ENCODE results near the gene FAM90A1. TPM values are rescaled to one million over a fixed set of nuclear protein-coding genes. Genes with fewer than 3 reads are reported as not detected.
"Not testable (repeated sequence)": the region's sequence is repeated elsewhere in the genome, so short reads cannot be mapped to it uniquely, and the experiment has no call there.

FAM90A1 gene
- total RNA-seq, 2 experiments from 2014 or later = 0.40 to 0.41 TPM

- not testable (repeated sequence) for H3K4me3 Mint-ChIP-seq, H3K27me3 Mint-ChIP-seq, H3K36me3 Mint-ChIP-seq, DNase-seq, H3K9me3 Mint-ChIP-seq, H3K27ac Mint-ChIP-seq
- peaks cover 20% of the 10 kb centered on the region for H3K4me1 Mint-ChIP-seq
These were observed 13.1 kb upstream of the FAM90A1 start for GRCh38 chr12:8240340-8241114.

GRCh38 chr12:8237031-8237430 is 9.6 kb upstream of the FAM90A1 start:
- H3K27ac Mint-ChIP-seq, DNase-seq, H3K4me3 Mint-ChIP-seq, H3K36me3 Mint-ChIP-seq, H3K9me3 Mint-ChIP-seq, H3K27me3 Mint-ChIP-seq: not testable (repeated sequence)
- peaks cover 13% of the 10 kb centered on the region for H3K4me1 Mint-ChIP-seq

GRCh38 chr12:8235316-8236157 is 8.1 kb upstream of the FAM90A1 start:
- H3K27ac Mint-ChIP-seq, H3K4me1 Mint-ChIP-seq, H3K36me3 Mint-ChIP-seq, DNase-seq, H3K27me3 Mint-ChIP-seq, H3K4me3 Mint-ChIP-seq, H3K9me3 Mint-ChIP-seq: not testable (repeated sequence)

GRCh38 chr12:8234746-8235145 is 7.3 kb upstream of the FAM90A1 start:
- not testable (repeated sequence) for H3K36me3 Mint-ChIP-seq, H3K4me1 Mint-ChIP-seq, H3K4me3 Mint-ChIP-seq, H3K9me3 Mint-ChIP-seq, DNase-seq, H3K27me3 Mint-ChIP-seq, H3K27ac Mint-ChIP-seq

- not testable (repeated sequence) for H3K36me3 Mint-ChIP-seq
These were observed 6.6 kb upstream of the FAM90A1 start for GRCh38 chr12:8233935-8234495.

GRCh38 chr12:8233300-8233855 is 6.0 kb upstream of the FAM90A1 start:
- H3K4me3 Mint-ChIP-seq, H3K9me3 Mint-ChIP-seq, H3K27me3 Mint-ChIP-seq, H3K27ac Mint-ChIP-seq, H3K4me1 Mint-ChIP-seq, H3K36me3 Mint-ChIP-seq, DNase-seq: not testable (repeated sequence)

More at GRCh38 chr12:8233935-8234495, 6.6 kb upstream of the FAM90A1 start:
- not testable (repeated sequence) for H3K27me3 Mint-ChIP-seq, H3K9me3 Mint-ChIP-seq, H3K4me3 Mint-ChIP-seq, H3K4me1 Mint-ChIP-seq, H3K27ac Mint-ChIP-seq, DNase-seq

GRCh38 chr12:8231666-8232608 is 4.5 kb upstream of the FAM90A1 start:
- peak; percentile 64 for DNase-seq
- not testable (repeated sequence) for H3K36me3 Mint-ChIP-seq, H3K27me3 Mint-ChIP-seq, H3K4me3 Mint-ChIP-seq, H3K27ac Mint-ChIP-seq, H3K9me3 Mint-ChIP-seq, H3K4me1 Mint-ChIP-seq

GRCh38 chr12:8231049-8231448 is 3.6 kb upstream of the FAM90A1 start:
- not testable (repeated sequence) for H3K4me1 Mint-ChIP-seq, H3K36me3 Mint-ChIP-seq, H3K27ac Mint-ChIP-seq, DNase-seq, H3K4me3 Mint-ChIP-seq, H3K9me3 Mint-ChIP-seq
- H3K27me3 Mint-ChIP-seq = peaks cover 11% of the 10 kb centered on the region

- not testable (repeated sequence) for H3K4me1 Mint-ChIP-seq, H3K9me3 Mint-ChIP-seq, DNase-seq, H3K4me3 Mint-ChIP-seq, H3K36me3 Mint-ChIP-seq, H3K27ac Mint-ChIP-seq
- H3K27me3 Mint-ChIP-seq = peaks cover 13% of the 10 kb centered on the region
These were observed 2.1 kb upstream of the FAM90A1 start for GRCh38 chr12:8229486-8229885.

- not testable (repeated sequence) for H3K27ac Mint-ChIP-seq, H3K36me3 Mint-ChIP-seq, H3K4me3 Mint-ChIP-seq, H3K9me3 Mint-ChIP-seq, H3K4me1 Mint-ChIP-seq, DNase-seq
- peaks cover 13% of the 10 kb centered on the region for H3K27me3 Mint-ChIP-seq
These were observed 1.2 kb upstream of the FAM90A1 start for GRCh38 chr12:8228607-8229006.

- H3K4me3 Mint-ChIP-seq = peak overlapping the region; percentile 72
- DNase-seq, H3K27ac Mint-ChIP-seq, H3K9me3 Mint-ChIP-seq, H3K36me3 Mint-ChIP-seq, H3K4me1 Mint-ChIP-seq: not testable (repeated sequence)
- H3K27me3 Mint-ChIP-seq = peaks cover 13% of the 10 kb centered on the region
These were observed 287 bp upstream of the FAM90A1 start for GRCh38 chr12:8227732-8228077.

GRCh38 chr12:8226355-8226754 is 1.1 kb downstream of the FAM90A1 start:
- DNase-seq = no peak
- Mint-ChIP-seq H3K4me1 (peaks cover 6% of the 10 kb centered on the region), H3K9me3 (no peaks in the 10 kb centered on the region), H3K36me3 (no peaks in the 10 kb centered on the region), H3K27me3 (peaks cover 13% of the 10 kb centered on the region), H3K27ac (no peak overlapping the region), H3K4me3 (no peak overlapping the region)

- not testable (repeated sequence) for H3K9me3 Mint-ChIP-seq, H3K4me1 Mint-ChIP-seq, H3K27ac Mint-ChIP-seq, DNase-seq, H3K36me3 Mint-ChIP-seq, H3K4me3 Mint-ChIP-seq
- peaks cover 12% of the 10 kb centered on the region for H3K27me3 Mint-ChIP-seq
These were observed 2.6 kb downstream of the FAM90A1 start for GRCh38 chr12:8224782-8225181.

- not testable (repeated sequence) for DNase-seq, H3K4me1 Mint-ChIP-seq, H3K4me3 Mint-ChIP-seq, H3K9me3 Mint-ChIP-seq, H3K36me3 Mint-ChIP-seq, H3K27ac Mint-ChIP-seq
- peaks cover 11% of the 10 kb centered on the region for H3K27me3 Mint-ChIP-seq
These were observed 3.8 kb downstream of the FAM90A1 start for GRCh38 chr12:8223646-8224045.

Data from activated naive CD8-positive, alpha-beta T cell treated with anti-CD3 and anti-CD28 coated beads for 36 hours (primary cell).